Measurements from ENCODE around the gene CNPY3.
"Not testable (repeated sequence)": the region's sequence is repeated elsewhere in the genome, so short reads cannot be mapped to it uniquely, and the experiment has no call there.

Gene CNPY3

DNA sequence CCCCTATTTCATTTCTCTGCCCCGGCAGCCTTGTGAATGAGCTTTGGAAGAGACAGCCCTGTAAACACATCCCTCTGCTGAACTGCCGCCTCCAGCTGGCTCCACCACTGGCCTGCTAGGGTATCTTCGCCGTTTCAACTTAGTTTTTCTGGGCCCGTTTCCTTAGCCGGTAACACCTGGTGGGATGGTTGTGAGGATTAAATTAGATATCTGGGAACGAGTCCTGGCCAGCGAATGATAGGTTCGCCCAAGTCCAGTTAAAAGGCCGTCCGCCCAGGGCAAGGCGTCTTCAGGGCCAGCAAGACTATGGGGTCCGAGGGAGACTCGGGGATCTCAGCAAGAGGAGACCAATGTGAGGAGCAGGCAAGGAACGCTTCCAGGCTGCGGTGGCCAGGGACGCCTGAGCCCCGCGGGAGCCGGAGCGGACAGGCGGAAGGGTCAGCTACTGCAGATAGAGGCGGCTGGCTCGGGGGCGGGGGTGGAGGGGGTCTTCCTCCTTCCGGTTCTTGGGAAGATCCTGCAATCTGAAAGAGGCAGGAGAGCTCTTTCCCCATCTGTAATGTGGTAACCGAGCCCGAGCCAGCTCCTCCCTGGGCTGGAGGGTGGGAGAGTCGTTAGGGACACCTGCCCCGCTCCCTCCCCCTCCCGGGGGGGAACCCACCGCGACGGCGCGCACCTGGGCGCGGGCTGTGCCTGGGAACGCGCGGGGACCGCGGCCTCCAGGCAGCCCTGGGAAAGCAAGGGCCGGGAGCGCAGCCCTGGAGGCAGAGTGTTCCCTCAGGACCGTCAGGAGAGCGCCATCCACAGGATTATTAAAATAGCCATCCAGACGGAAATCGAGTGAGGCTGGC lies 17.9 kb upstream of the CNPY3 start:
- DNase-seq (ENCODE audit: low read depth, low spot score): peak; percentile 45
- H3K4me3 ChIP-seq (ENCODE audit: low read length): peak overlapping the region; percentile 2; the same call in 1 of the 2 replicates

DNA sequence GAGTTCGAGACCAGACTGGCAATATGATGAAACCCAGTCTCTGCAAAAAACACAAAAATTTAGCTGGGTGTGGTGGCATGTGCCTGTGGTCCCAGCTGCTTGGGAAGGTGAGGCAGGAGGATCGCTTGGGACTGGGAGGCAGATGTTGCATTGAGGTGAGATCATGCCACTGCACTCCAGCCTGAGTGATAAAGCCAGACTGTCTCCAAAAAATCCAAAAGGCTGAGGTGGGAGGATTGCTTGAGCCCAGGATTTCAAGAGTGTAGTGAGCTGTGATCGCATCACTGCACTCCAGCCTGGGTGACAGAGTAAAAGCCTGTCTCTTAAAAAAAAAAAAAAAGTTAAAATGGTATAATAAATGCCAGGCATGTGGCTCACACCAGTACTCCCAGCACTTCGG lies 14.7 kb upstream of the CNPY3 start:
- no peak overlapping the region for H3K4me3 ChIP-seq (ENCODE audit: low read length)
- DNase-seq (ENCODE audit: low read depth, low spot score): no peak

DNA sequence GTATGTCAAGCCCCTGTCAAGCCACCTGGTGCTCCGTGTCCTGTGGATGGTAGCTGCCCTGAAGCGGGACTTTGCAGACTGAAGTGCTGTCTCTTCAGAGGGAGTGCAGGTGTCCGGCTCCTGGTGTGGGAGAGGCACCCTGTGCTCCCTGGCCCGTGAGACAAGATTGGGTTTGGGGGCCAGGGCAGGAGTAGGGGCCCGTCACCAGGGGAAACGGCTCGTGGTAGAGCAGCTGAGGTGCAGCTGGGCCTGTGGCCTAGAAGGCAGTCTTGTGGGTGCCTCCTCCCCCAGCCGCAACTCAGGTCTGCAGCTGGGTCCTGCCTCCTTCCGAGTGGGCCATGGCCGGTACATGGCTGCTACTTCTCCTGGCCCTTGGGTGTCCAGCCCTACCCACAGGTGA lies 13.5 kb upstream of the CNPY3 start, which contains the start of gene PTCRA:
Gene PTCRA, plus strand, starts transcription at position 322 of the 400 bp plus-strand sequence. Its CDS starts 17 bp downstream, at position 339.
- peak; percentile 71 for DNase-seq (ENCODE audit: low read depth, low spot score)
- peak within 1 kb of the TSS; percentile 38 for H3K4me3 ChIP-seq (ENCODE audit: low read length)

- DNase-seq (ENCODE audit: low read depth, low spot score): no peak
- peak overlapping the region; percentile 38 for H3K4me3 ChIP-seq (ENCODE audit: low read length)
These were observed 13.0 kb upstream of the CNPY3 start for GRCh38 chr6:42916288-42916687.

DNA sequence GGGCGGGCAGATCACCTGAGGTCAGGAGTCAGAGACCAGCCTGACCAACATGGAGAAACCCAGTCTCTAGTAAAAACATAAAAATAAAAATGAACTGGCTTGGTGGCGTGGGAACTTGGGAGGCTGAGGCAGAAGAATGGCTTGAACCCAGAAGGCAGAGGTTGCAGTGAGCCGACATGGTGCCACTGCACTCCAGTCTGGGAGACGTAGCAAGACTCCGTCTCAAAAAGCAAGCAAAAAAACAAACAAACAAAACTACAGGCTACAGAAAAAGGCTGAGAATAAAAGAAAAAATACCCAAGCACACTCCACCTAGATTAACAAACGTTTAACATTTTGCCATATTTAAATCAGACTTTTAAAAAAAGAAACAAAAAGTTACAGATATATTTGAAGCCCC lies 7.5 kb upstream of the CNPY3 start:
- DNase-seq (ENCODE audit: low read depth, low spot score): no peak
- no peak overlapping the region for H3K4me3 ChIP-seq (ENCODE audit: low read length)

DNA sequence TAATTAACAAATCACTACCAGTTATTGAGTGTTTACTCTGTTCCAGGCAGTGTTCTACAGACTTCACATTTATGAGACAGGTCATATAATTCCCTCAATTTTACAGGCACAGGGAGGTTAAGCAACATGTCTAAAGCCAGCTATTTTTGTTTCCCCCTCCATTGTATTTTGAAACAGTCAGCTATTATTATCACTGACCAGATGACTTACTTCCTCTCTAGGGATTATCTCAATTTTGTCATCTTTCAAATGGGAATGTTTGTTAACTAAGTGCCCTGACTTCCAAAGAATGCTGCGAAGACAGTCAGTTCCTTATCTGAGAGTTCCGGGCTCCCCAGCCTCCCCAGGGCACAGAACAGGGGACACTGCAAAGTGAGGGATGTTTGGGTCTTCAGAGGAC lies 5.6 kb upstream of the CNPY3 start:
- DNase-seq (ENCODE audit: low read depth, low spot score): no peak
- H3K4me3 ChIP-seq (ENCODE audit: low read length): no peak overlapping the region

- no peak overlapping the region for H3K4me3 ChIP-seq (ENCODE audit: low read length)
- DNase-seq (ENCODE audit: low read depth, low spot score): no peak
These were observed 3.9 kb upstream of the CNPY3 start for GRCh38 chr6:42925248-42925857.

DNA sequence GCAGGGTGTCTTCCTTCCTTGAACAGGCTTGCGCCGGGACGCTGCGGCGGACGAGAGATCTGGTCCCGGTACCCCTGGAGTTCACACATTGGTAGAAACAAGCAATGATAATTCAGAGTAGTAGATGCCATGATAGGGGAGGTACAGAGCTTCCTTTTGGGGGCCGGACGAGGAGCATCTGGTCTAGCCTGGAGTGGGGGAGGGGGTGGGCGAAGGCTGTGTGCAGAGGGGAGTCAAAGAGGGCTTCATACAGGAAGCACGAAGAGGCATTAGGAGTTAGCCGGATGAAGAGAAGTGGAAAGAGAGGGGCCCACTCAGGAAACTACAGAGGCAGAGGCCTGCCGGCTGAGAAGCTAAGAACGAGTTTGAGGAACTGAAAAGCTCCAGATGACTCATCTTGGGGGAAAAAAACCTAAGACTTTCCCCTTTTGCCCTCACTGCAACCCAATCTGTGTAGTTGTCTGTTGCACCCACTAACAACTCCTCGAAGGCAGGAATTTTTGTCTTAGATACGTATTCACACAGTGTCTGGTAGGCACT lies 611 bp downstream of the CNPY3 start:
- DNase-seq (ENCODE audit: low read depth, low spot score): peak; percentile 80
- H3K4me3 ChIP-seq (ENCODE audit: low read length): peak overlapping the region; percentile 94

GRCh38 chr6:42932412-42932811 lies 3.1 kb downstream of the CNPY3 start:
- no peak for DNase-seq (ENCODE audit: low read depth, low spot score)
- H3K4me3 ChIP-seq (ENCODE audit: low read length): no peak overlapping the region

GRCh38 chr6:42933205-42933604 lies 3.9 kb downstream of the CNPY3 start:
- DNase-seq (ENCODE audit: low read depth, low spot score): no peak
- H3K4me3 ChIP-seq (ENCODE audit: low read length): no peak overlapping the region

DNA sequence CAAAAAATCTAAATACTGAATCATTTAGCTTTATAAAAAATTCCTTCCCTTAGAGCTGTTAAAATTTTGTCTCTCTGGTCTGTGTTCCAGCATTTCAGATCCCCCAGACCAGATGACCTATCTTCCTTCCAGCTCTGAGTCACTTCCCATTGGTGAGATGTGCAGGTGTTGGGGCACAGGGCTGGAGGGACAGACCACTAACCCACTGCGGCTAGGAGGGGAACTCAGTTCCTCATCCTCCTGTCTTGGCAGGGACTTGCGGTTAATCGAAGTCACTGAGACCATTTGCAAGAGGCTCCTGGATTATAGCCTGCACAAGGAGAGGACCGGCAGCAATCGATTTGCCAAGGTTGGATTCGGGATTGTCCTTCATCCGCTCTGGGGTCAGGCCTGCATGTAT lies 6.0 kb downstream of the CNPY3 start:
- no peak overlapping the region for H3K4me3 ChIP-seq (ENCODE audit: low read length)
- no peak for DNase-seq (ENCODE audit: low read depth, low spot score)

- DNase-seq (ENCODE audit: low read depth, low spot score): no peak
- H3K4me3 ChIP-seq (ENCODE audit: low read length): no peak overlapping the region
These were observed 7.1 kb downstream of the CNPY3 start for GRCh38 chr6:42936398-42936797.

GRCh38 chr6:42937548-42938427 lies 8.5 kb downstream of the CNPY3 start:
- H3K4me3 ChIP-seq (ENCODE audit: low read length): no peak overlapping the region
- DNase-seq (ENCODE audit: low read depth, low spot score): no peak

DNA sequence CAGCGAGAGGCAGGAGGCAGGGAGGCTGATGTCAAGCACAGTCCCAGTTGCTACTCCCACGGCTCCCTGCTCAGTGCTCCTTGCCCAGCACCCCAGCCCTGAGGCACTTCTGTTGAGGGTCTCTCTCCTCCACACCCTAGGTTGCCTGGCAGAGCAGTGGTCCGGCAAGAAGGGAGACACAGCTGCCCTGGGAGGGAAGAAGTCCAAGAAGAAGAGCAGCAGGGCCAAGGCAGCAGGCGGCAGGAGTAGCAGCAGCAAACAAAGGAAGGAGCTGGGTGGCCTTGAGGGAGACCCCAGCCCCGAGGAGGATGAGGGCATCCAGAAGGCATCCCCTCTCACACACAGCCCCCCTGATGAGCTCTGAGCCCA lies 9.1 kb downstream of the CNPY3 start:
- no peak for DNase-seq (ENCODE audit: low read depth, low spot score)
- H3K4me3 ChIP-seq (ENCODE audit: low read length): no peak overlapping the region

- no peak for DNase-seq (ENCODE audit: low read depth, low spot score)
- no peak overlapping the region for H3K4me3 ChIP-seq (ENCODE audit: low read length)
These were observed 9.9 kb downstream of the CNPY3 start for GRCh38 chr6:42938987-42939809.

DNA sequence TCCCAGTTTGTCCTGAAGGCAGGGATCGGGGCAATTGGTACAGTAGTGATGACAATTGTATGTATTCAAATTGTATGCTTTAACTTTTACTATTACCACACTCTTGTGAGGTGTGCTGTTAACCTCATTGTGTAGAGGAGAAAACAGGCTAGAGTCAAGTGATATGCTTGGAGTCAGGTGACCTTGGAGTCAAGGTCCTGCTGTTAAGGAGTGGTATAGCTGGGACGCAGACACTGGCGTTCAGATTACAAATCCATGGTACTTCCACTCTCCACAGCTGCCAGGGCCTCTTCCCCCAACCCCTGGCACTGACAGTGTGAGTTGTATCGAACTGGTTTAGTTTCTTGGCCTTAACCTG lies 10.5 kb downstream of the CNPY3 start:
- DNase-seq (ENCODE audit: low read depth, low spot score): no peak
- no peak overlapping the region for H3K4me3 ChIP-seq (ENCODE audit: low read length)

DNA sequence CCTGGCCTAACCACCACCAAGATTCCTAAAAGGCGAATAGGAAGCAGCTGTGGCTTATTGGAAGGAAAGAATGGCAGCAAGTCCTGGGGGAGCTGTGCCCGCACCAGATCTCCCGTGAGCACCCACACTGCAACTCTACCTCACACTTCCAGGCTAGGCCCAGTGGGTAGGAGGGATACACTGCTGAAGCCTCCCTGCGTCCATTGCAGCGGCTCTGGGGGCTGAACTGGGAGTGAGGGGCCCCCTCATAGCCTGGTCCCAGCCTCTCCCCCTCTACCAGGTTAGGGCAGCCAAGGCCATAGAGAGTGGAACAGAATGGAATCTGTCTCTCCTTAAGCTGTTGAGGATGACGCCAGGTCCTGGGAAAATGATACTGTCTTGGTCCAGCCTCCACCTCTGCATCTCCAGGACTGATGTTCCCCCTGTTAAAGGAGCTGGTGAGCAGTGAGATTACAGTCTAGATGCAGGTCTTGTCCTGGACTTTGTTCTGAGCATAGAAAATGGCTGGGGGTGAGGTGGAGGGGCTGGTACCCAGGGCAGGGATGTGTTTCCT lies 11.3 kb downstream of the CNPY3 start:
- H3K4me3 ChIP-seq (ENCODE audit: low read length): no peak overlapping the region
- no peak for DNase-seq (ENCODE audit: low read depth, low spot score)

DNA sequence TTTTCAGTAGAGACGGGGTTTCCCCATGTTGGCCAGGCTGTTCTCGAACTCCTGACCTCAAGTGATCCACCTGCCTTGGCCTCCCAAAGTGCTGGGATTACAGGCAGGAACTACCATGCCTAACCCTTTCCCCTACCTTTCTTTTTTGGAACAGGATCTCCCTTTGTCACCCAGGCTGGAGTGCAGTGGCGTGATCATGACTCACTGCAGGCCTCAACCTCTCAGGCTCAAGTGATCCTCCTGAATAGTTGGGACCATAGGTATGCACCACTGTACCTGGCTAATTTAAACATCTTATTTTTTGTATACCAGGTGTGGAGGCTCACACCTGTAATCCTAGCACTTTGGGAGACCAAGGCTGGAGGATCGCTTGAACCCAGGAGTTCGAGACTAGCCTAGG lies 12.1 kb downstream of the CNPY3 start:
- H3K4me3 ChIP-seq (ENCODE audit: low read length); DNase-seq (ENCODE audit: low read depth, low spot score): not testable (repeated sequence)

GRCh38 chr6:42942444-42942843 lies 13.2 kb downstream of the CNPY3 start:
- H3K4me3 ChIP-seq (ENCODE audit: low read length): no peak overlapping the region
- no peak for DNase-seq (ENCODE audit: low read depth, low spot score)

Measured in Jurkat, Clone E6-1 (cell line).